Sciatic nerve (tissue), 2 donors: ENCODE results near the gene FAM234A. TPM values are rescaled to one million over a fixed set of nuclear protein-coding genes. Genes with fewer than 3 reads are reported as not detected.
"Not testable (repeated sequence)": the region's sequence is repeated elsewhere in the genome, so short reads cannot be mapped to it uniquely, and the experiment has no call there.

Experiments
- ATAC-seq: fragments of 200-7000 bp; cut with Tn5 transposase; one replicate; pipeline ENCODE4 v1.9.1; 2020; ENCODE audit warnings: mild to moderate bottlenecking, moderate library complexity
- DNase-seq: peaks from one replicate; pipeline ENCODE4 v3.0.0-alpha.2; 2020; ENCODE audit warnings: low spot score
- intact Hi-C: fragments of 100-400 bp; cut with DNase I; formaldehyde crosslinking; loops from one replicate; pipeline ENCODE4 v1.14.2; 2022
- total RNA-seq: library from RNA; stranded (reverse); fragmentation: NEBNext Ultra II Directional; extraction: Animal tissue kit (Norgen Biotek cat#: 25700); gene quantifications from one replicate; pipeline ENCODE4 v1.2.1, GENCODE V29; 2021
- donor health status: DM: no; HTN: no; CAD: no.
- donor health status: DM: no; HTN: no; CAD: no.

The FAM234A gene
- total RNA-seq, 1 donor from 2014 or later = 129 TPM

GRCh38 chr16:228852-229730 lies 5.5 kb upstream of the FAM234A start, which contains the start of gene LUC7L:
TSS of gene LUC7L (minus strand) at chr16:229449. CDS start at chr16:229339, 110 bp downstream.
- DNase-seq = peak; percentile 93
- peak; percentile 95 for ATAC-seq
- intact Hi-C loops = no loop called here

- intact Hi-C loops = no loop called here
- DNase-seq (no peak), ATAC-seq (no peak)
Observed at GRCh38 chr16:229731-230281, 4.8 kb upstream of the FAM234A start.

GRCh38 chr16:230351-230750 lies 4.3 kb upstream of the FAM234A start:
- intact Hi-C loops = not testable (repeated sequence)

GRCh38 chr16:230949-231348 lies 3.7 kb upstream of the FAM234A start:
- no peak for ATAC-seq
- intact Hi-C loops = no loop called here
- no peak for DNase-seq

More at GRCh38 chr16:230351-230750, 4.3 kb upstream of the FAM234A start:
- not testable (repeated sequence) for DNase-seq, ATAC-seq

- intact Hi-C loops = no loop called here
- DNase-seq (no peak), ATAC-seq (peak; percentile 35)
Observed at GRCh38 chr16:239948-240277, 5.3 kb downstream of the FAM234A start.

GRCh38 chr16:240559-240958 lies 5.9 kb downstream of the FAM234A start:
- ATAC-seq (no peak), DNase-seq (no peak)
- intact Hi-C loops = no loop called here

GRCh38 chr16:242281-242680 lies 7.7 kb downstream of the FAM234A start:
- ATAC-seq (no peak), DNase-seq (no peak)
- intact Hi-C loops = no loop called here

- intact Hi-C loops = no loop called here
- DNase-seq = no peak
Observed at GRCh38 chr16:243348-243747, 8.7 kb downstream of the FAM234A start.

GRCh38 chr16:245105-245504 lies 10.5 kb downstream of the FAM234A start:
- no peak for ATAC-seq
- DNase-seq = no peak
- intact Hi-C loops = no loop called here

More at GRCh38 chr16:243348-243747, 8.7 kb downstream of the FAM234A start:
- ATAC-seq = no peak

GRCh38 chr16:247027-247426 lies 12.4 kb downstream of the FAM234A start:
- no peak for DNase-seq
- intact Hi-C loops = no loop called here
- no peak for ATAC-seq

GRCh38 chr16:249431-249830 lies 14.8 kb downstream of the FAM234A start:
- ATAC-seq (no peak), DNase-seq (no peak)
- intact Hi-C loops = no loop called here

- DNase-seq (no peak), ATAC-seq (no peak)
- intact Hi-C loops = no loop called here
Observed at GRCh38 chr16:252366-253337, 18.0 kb downstream of the FAM234A start.

- DNase-seq (no peak), ATAC-seq (no peak)
- intact Hi-C loops = no loop called here
Observed at GRCh38 chr16:253833-254232, 19.2 kb downstream of the FAM234A start.

- DNase-seq = no peak
- intact Hi-C loops = no loop called here
Observed at GRCh38 chr16:254461-254860, 19.8 kb downstream of the FAM234A start.

GRCh38 chr16:255183-255582 lies 20.6 kb downstream of the FAM234A start:
- no peak for ATAC-seq
- DNase-seq = no peak
- intact Hi-C loops = no loop called here

More at GRCh38 chr16:254461-254860, 19.8 kb downstream of the FAM234A start:
- ATAC-seq = no peak

- intact Hi-C loops, ATAC-seq, DNase-seq: not testable (repeated sequence)
Observed at GRCh38 chr16:258091-258490, 23.5 kb downstream of the FAM234A start.

GRCh38 chr16:259226-259625 lies 24.6 kb downstream of the FAM234A start:
- no peak for DNase-seq
- ATAC-seq = no peak
- intact Hi-C loops = no loop called here

GRCh38 chr16:259814-260253 lies 25.2 kb downstream of the FAM234A start:
- ATAC-seq (no peak), DNase-seq (no peak)
- intact Hi-C loops = no loop called here

GRCh38 chr16:260326-260725 lies 25.7 kb downstream of the FAM234A start:
- intact Hi-C loops = no loop called here
- ATAC-seq = no peak

More at GRCh38 chr16:260326-260725, 25.7 kb downstream of the FAM234A start:
- no peak for DNase-seq
